Renal cortex interstitium (tissue), 11 donors: ENCODE measurements around the gene SLC6A11. TPM values are rescaled to one million over a fixed set of nuclear protein-coding genes. Genes with fewer than 3 reads are reported as not detected.

Source experiments
- DNase-seq, 11 donors: peaks; one replicate each; pipeline ENCODE4 v3.0.0-alpha.2; 2013; ENCODE audit warnings: low read depth in 9 of 11, low spot score in 4 of 11; ENCODE audit errors: extremely low read depth in 1 of 11
- polyA plus RNA-seq, 3 donors: library from polyadenylated mRNA; unstranded; fragments of 120-200 nt; gene quantifications; one replicate each; pipeline ENCODE4 v1.2.1, GENCODE V29; 2013; ENCODE audit not compliant: insufficient read length in 3 of 3

The SLC6A11 gene
- polyA plus RNA-seq, 3 donors: 0.11 to 0.24 (median 0.12) TPM

- DNase-seq: no peak
Observed at GRCh38 chr3:10939556-10939955, 123.5 kb downstream of the SLC6A11 start.

DNA sequence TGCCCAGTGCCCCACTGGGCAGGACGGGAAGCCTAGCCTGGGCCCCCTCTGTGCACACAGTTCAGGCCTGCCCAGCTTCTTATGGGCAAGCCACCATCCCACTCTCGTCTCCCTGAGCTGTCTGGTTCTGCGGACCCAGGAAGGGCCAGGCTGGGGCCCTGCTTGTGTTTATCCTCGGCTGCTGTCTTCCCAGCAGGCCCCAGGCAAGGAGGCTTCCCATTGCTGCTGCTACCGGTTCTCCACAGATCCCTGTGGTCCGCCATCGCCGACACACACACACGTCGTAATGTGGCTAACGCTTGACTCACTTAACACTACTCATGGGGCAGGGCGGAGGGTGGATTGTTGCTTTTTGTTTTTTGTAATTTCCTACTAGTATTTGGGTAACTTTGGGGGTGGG, 124.1 kb downstream of the SLC6A11 start:
- no peak for DNase-seq

GRCh38 chr3:10941972-10942371, 125.9 kb downstream of the SLC6A11 start:
- no peak for DNase-seq

DNA sequence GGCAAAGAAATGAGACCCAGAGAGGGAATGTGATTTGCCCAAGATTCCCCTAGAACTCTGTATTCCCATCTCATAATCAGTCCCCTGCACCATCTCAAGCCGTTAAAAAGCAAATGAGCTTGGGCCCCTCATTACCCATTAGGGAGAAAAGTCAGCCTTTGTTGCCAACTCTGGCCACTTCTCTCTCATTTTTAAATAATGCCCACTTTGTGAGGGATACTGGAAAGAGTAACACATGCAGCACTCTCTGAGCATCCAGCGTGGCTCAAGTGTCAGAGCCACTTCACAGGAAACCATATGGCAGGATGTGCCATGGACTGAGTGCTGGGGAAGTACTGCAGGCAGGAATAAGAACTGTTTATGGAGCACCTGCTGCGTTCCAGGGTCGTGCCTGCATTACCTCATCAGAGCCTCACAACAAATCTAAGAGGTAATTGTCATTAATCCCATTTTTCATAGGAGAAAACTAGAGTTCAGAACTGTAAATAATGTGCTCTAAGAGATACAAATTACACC, 126.7 kb downstream of the SLC6A11 start:
- DNase-seq: no peak

DNA sequence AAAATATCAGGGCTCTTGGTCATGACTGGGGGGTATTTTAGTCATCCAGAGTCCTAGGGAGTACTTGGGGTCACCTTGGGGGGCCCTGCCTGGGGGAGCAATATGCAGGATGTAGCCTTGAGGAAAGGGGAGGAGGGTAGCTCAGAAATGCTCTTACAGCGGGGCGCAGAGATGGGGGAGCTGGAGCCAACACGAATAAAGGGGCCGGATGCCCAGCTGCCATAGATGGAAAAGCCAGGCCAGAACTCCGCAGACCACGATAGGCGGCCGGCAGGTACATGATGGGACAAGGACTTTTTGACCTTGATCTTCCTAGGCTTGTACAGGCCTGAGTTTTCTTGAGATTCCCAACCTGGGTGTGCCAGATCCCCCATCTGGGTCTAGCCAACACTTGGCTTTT, 128.8 kb downstream of the SLC6A11 start:
- DNase-seq: no peak

DNA sequence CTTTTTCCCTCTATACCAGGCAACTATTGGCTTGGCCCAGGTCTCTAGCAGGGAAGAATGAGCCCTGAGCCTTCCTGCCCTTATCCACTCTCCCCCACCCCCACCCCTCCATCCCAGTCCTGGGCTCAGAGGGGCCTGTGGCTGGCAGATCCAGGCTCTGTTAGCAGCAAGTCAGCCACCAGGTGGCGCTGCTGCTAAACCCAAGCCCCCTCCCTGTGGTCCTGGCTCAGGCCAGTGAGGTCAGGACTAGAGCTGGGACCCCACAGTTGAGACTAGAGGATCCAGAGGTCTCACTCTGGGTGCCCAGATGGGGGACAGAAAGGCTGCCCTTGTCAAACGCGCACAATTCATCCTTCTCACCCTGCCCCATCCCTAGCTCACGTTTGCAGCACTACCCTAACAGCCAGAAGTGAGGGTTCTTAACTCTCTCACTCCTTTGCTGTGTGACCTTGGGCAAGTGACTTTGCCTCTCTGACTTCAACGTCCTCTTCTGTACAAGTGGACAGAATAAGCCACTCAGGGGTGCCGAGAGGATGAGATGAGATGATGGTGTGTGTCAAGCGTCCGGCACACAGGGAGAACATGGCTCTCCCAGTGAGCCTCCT, 129.8 kb downstream of the SLC6A11 start:
- DNase-seq: peak in 7 of 11 donors; percentile 38 to 53 (median 45)

DNA sequence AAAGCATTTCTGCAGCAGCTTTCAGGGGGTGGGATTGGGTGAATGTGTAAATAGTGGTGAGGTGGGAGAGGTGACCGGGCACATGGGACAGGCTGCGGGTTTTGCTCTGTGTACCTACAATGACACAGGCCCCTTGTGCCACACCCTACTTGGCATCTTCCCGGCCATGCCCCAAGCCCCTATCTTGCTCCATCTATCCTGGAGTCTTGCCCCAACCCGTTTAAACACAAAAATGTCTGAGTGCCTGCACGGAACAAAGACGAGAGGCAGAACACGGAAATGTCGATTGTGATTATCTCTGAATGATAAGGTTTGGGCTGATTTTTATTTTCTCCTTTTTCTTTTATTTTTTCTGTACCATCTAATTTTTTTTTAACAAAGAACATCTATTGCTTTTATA, 130.5 kb downstream of the SLC6A11 start:
- DNase-seq: no peak

- no peak for DNase-seq
Observed at GRCh38 chr3:10948326-10948725, 132.3 kb downstream of the SLC6A11 start.

DNA sequence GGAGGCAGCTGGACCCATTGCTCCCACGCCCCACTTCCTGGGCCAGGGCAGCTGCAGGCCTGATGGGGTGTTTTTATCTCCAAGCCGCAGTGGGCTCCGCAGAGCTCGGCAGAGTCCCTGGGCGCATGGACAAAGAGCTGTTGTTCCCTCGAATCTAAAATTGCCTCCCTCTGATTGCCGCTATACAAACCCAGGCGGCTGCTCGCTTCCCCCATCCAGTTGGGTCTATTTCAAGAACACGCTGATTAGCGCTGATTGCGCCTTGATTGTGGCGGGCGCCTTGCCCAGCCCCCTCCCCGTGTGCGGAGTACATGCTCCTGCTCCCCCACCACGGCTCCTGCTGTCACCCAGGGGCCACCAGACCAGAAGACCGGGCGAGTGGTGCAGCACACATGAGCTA, 133.2 kb downstream of the SLC6A11 start:
- no peak for DNase-seq

- peak in 1 of 11 donors; percentile 19 for DNase-seq
Observed at GRCh38 chr3:10950476-10951294, 134.7 kb downstream of the SLC6A11 start.

- DNase-seq: no peak
Observed at GRCh38 chr3:10951295-10951926, 135.4 kb downstream of the SLC6A11 start.

GRCh38 chr3:10952525-10952924, 136.5 kb downstream of the SLC6A11 start:
- DNase-seq: no peak

DNA sequence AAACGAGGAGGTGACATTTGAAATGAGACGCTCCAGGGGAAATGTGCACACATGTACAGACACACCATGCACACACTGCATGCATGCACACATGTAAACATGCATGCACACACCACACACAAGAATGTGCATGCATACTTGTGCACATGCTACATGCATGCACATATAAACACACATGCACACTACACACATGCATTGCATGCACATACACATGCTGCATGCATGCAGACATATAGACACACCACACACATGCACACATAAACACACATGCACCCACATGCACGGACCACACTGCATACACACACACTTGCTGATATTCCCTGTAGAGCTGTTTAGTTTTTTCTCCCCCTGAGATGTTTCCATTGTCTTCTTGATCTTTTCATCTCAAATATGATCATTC, 138.7 kb downstream of the SLC6A11 start:
- no peak for DNase-seq

DNA sequence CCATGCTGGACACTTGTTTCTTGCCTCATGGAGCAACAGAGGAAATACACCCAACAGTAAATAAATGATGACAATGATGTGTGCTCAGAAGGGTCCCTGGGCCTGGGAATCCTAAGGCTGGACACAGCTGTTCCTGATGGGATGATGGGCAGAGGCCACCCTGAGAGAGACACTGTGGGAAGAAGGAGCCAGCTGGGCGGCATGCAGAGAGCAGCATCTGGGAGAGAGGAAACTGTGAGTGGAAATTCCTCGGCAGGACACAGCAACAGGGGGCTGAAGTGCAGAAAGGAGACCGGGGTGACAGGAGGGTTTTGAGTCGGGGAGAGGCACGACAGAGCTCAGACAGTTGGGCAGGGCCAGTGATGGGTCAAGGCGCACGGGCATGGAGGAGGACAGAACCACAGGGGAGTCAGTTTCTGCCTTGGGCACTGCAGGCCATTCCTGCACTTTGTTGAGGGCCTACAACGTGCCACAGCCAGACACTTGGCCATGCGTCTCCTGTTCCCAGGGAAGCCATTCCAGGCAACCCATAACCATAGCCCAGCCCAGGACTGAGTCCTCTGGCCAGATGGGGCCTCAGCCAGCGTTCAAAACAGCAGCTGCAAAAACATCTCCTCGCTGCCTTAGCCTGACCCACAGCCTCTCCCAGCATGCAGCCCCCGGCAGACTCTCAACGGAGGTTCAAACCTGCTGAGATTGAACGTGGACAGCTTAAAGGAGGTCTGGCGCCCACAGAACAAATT, 139.9 kb downstream of the SLC6A11 start:
- peak in 3 of 11 donors; percentile 13 to 34 (median 23) for DNase-seq

DNA sequence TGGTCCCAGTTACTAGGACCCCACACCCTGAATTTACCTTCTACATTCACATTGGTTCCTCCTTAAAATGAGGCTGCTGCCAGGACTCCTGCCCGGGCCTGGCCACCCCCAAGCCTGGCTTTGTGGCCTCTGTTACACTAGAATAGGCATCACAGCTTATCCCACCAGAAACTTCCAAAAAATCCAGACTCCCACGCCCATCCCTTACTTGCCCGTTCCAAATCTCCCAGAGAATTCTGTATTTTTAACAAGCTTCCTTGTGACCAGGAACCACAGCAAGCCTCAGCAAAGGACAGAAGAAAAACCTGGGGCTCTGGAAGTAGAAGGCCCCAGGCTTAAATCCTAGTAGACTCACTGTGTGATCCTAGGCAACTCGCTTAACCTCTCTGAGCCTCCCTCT, 140.5 kb downstream of the SLC6A11 start:
- no peak for DNase-seq

- no peak for DNase-seq
Observed at GRCh38 chr3:10956986-10957385, 141.0 kb downstream of the SLC6A11 start.

- DNase-seq: no peak
Observed at GRCh38 chr3:10957976-10958749, 142.1 kb downstream of the SLC6A11 start.

GRCh38 chr3:10960255-10960654, 144.2 kb downstream of the SLC6A11 start:
- no peak for DNase-seq

DNA sequence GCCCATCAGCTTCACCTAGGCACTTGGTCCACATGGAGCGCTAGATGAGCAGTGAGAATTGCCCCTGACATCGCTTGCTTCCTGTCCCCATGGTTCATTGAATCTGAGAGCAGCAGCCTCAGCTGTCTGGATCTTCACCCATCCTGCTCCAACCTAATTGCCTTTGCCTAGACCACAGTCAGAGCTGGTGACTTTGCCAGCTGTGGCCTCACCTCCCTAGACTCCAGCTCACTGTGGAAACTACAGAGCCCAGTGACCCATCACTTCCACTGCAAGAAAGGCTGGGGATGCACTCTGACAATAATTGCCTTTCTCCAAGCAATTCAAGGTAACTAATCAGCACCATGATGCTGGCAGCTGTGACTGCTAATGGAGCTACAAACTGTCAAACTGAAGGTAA, 145.9 kb downstream of the SLC6A11 start:
- no peak for DNase-seq
